Natural killer cell (primary cell): Measurements from ENCODE around the gene CILP2. TPM values are rescaled to one million over a fixed set of nuclear protein-coding genes. Genes with fewer than 3 reads are reported as not detected.

Source experiments
- ATAC-seq, 3 donors: fragments of 150-1000 bp in 2 of 3; fragments of 200-7000 bp in 1 of 3; cut with Tn5 transposase; 1 replicate in 1 of 3; 2 replicates in 2 of 3; pipeline ENCODE4 v1.10.0; 2021; ENCODE audit warnings: mild to moderate bottlenecking in 2 of 3, moderate library complexity in 2 of 3
- DNase-seq, 2 donors: peaks; one replicate each; pipeline versions ENCODE4 v3.0.0 to v3.0.0-alpha.2; 2013 to 2021; ENCODE audit warnings: mixed read lengths in 1 of 2
- H3K27ac ChIP-seq: one replicate; pipeline ENCODE4 v1.5.1; 2013; ENCODE audit warnings: mild to moderate bottlenecking, low read length
- H3K27me3 ChIP-seq: one replicate; pipeline ENCODE4 v1.6.1; 2013; ENCODE audit warnings: low read length; ENCODE audit not compliant: control insufficient read depth, insufficient read depth
- H3K36me3 ChIP-seq: one replicate; pipeline ENCODE4 v1.6.1; 2013; ENCODE audit warnings: low read length; ENCODE audit not compliant: control insufficient read depth, insufficient read depth
- H3K4me1 ChIP-seq: one replicate; pipeline ENCODE4 v1.6.1; 2013; ENCODE audit warnings: low read length; ENCODE audit not compliant: control insufficient read depth, insufficient read depth
- H3K4me3 ChIP-seq: one replicate; pipeline ENCODE4 v1.5.1; 2013; ENCODE audit warnings: low read length
- H3K9me3 ChIP-seq: one replicate; pipeline ENCODE4 v1.6.1; 2013; ENCODE audit warnings: low read length; ENCODE audit not compliant: control insufficient read depth, insufficient read depth
- H3K27ac Mint-ChIP-seq, 2 donors: one replicate each; pipeline ENCODE4 v1.8.0; 2022; ENCODE audit warnings: mild to moderate bottlenecking in 2 of 2, mixed read lengths in 2 of 2, moderate library complexity in 1 of 2
- H3K27me3 Mint-ChIP-seq, 2 donors: one replicate each; pipeline ENCODE4 v1.8.0; 2022; ENCODE audit warnings: low read depth in 2 of 2, mixed read lengths in 2 of 2
- H3K36me3 Mint-ChIP-seq: one replicate; pipeline ENCODE4 v1.8.0; 2022; ENCODE audit warnings: mixed read lengths
- H3K4me1 Mint-ChIP-seq, 2 donors: one replicate each; pipeline ENCODE4 v1.8.0; 2022; ENCODE audit warnings: mixed read lengths in 2 of 2
- H3K4me3 Mint-ChIP-seq: one replicate; pipeline ENCODE4 v1.8.0; 2022; ENCODE audit warnings: mild to moderate bottlenecking, moderate library complexity, mixed read lengths
- H3K9me3 Mint-ChIP-seq, 2 donors: one replicate each; pipeline ENCODE4 v1.8.0; 2022; ENCODE audit warnings: mixed read lengths in 2 of 2
- WGBS: methylation state at CpG from one replicate; pipeline ENCODE4 v1.1.7; 2013; ENCODE audit warnings: missing lambda C conversion rate; ENCODE audit not compliant: insufficient coverage; 5-methylcytosine and 5-hydroxymethylcytosine counted together
- intact Hi-C: fragments of 100-400 bp; cut with micrococcal nuclease; formaldehyde crosslinking; loops from one replicate; pipeline ENCODE4 v1.14.2; 2022
- total RNA-seq, 4 donors: library from RNA; stranded (reverse); fragments of 120-200 nt in 1 of 4; gene quantifications; one replicate each; pipeline versions ENCODE4 v1.2.3 to v1.2.4, GENCODE V29; 2013 to 2022
- TF ChIP-seq, protein P1 (sequence below): fragments of 200-600 bp; IDR thresholded peaks from one replicate; pipeline ENCODE4 v1.8.0; 2022; ENCODE audit warnings: antibody characterized with exemption

CILP2 gene
- total RNA-seq, 3 donors from 2014 or later (not counting 1 experiment from before 2014, with no cell fraction given): 0.05 to 0.20 (median 0.11) TPM

DNA sequence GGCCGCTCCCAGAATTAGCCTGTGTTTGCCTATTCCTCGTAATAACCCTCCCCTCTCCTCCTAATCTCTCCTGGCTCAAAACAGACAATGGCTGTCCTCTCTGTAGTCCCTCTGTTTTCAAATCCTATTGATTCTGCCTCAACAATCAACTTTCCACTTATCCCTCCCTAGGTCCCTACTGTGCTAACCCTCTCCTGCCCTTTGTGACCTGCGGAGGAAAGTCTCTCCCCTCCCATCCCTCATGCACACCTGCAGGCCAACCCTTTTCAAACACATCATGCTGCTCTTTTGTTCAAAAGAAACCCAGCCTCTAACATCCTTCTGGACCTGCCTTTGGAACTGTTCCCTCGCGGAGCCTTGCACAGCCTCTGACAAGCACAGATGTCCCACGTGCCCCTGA is 37.3 kb downstream of the CILP2 start:
- intact Hi-C loops: no loop called here
- WGBS: 93% methylated on average over 6 of the region's 6 CpGs

DNA sequence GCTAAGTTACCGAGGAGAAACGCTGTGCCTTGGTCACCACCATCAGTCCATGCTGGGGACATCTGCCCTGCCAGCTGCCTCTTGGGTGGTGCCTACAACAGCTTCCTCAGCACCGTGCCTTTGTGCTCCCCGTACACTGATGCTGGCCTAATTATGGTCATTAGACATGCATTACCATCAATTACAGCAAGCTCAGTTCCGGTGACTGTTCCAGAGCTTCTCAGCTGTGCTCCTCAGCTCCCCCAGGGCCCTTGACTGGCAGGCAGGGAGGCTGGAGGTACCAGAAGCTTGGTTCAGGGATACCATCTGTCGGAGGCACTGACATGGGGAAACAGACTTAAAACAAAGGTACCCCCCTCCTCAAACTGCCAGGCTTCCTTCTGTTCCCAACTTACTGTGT is 40.2 kb downstream of the CILP2 start:
- peaks cover 5 to 15% of the 10 kb centered on the region in 2 donors for H3K4me1 Mint-ChIP-seq
- Histone ChIP-seq H3K4me1 (no peaks in the 10 kb centered on the region), H3K27ac (no peak overlapping the region), H3K36me3 (no peaks in the 10 kb centered on the region), H3K4me3 (no peak overlapping the region), H3K9me3 (no peaks in the 10 kb centered on the region), H3K27me3 (no peaks in the 10 kb centered on the region)
- intact Hi-C loops: no loop called here
- DNase-seq (no peak), ATAC-seq (no peak)
- no peaks in the 10 kb centered on the region for H3K27me3 Mint-ChIP-seq
- WGBS: 99% methylated on average over 6 of the region's 6 CpGs
- TF ChIP-seq, protein P1, sequence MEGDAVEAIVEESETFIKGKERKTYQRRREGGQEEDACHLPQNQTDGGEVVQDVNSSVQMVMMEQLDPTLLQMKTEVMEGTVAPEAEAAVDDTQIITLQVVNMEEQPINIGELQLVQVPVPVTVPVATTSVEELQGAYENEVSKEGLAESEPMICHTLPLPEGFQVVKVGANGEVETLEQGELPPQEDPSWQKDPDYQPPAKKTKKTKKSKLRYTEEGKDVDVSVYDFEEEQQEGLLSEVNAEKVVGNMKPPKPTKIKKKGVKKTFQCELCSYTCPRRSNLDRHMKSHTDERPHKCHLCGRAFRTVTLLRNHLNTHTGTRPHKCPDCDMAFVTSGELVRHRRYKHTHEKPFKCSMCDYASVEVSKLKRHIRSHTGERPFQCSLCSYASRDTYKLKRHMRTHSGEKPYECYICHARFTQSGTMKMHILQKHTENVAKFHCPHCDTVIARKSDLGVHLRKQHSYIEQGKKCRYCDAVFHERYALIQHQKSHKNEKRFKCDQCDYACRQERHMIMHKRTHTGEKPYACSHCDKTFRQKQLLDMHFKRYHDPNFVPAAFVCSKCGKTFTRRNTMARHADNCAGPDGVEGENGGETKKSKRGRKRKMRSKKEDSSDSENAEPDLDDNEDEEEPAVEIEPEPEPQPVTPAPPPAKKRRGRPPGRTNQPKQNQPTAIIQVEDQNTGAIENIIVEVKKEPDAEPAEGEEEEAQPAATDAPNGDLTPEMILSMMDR: no peak
- H3K27ac Mint-ChIP-seq: no peak overlapping the region
- no peaks in the 10 kb centered on the region for H3K9me3 Mint-ChIP-seq
- no peaks in the 10 kb centered on the region for H3K36me3 Mint-ChIP-seq
- H3K4me3 Mint-ChIP-seq: no peak overlapping the region

More for the DNA sequence above, 37.3 kb downstream of the CILP2 start:
- no peak overlapping the region for H3K4me3 ChIP-seq
- Mint-ChIP-seq H3K4me3 (no peak overlapping the region), H3K9me3 (no peaks in the 10 kb centered on the region), H3K27me3 (no peaks in the 10 kb centered on the region), H3K36me3 (no peaks in the 10 kb centered on the region), H3K27ac (no peak overlapping the region), H3K4me1 (peaks cover 0 to 5% of the 10 kb centered on the region in 2 donors)
- H3K36me3 ChIP-seq: no peaks in the 10 kb centered on the region
- no peaks in the 10 kb centered on the region for H3K4me1 ChIP-seq
- ATAC-seq (no peak), DNase-seq (no peak)
- TF ChIP-seq, protein P1: no peak
- no peaks in the 10 kb centered on the region for H3K9me3 ChIP-seq
- H3K27ac ChIP-seq: no peak overlapping the region
- no peaks in the 10 kb centered on the region for H3K27me3 ChIP-seq

DNA sequence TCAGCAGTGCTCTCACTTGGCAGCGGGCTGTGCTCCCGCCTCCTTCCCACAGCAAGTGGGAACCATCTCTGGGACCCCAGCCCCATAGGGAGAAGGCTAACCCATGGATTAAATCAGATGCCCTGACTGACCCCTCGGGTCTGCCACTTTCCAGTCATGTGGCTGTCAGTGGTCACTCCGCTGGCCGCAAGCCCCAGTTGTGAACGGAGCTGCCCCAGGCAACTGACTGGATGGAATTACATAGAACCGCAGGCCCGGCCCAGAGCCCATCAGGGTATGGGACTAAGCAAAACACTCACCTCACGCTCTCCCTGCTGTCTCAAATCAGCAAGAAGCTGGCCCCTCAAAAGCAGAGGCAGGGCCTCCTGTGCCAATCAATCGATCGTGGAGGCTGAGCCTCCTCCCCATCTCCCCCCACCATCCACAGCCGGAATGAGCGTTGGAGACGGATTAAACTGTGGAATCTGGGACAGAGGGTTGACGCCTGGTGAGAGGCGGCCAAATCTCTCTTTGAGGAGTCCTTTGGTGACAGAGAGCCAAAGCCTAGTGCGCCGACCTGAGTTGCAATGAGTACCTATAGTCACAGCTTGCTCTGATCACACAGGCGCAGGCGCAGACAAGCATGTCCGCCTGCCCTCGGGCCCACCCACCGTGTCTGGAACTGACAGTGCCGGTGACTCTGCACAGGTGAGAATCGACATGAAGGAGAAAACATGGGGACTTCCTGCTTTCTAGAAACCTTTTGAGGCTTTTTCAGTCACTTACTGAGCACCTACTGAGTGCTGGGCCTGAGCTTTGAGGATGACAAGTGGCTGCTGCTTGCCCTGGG is 41.7 kb downstream of the CILP2 start:
- Histone ChIP-seq H3K4me1 (no peaks in the 10 kb centered on the region), H3K27ac (no peak overlapping the region), H3K4me3 (no peak overlapping the region), H3K9me3 (no peaks in the 10 kb centered on the region), H3K27me3 (no peaks in the 10 kb centered on the region), H3K36me3 (no peaks in the 10 kb centered on the region)
- ATAC-seq (no peak), DNase-seq (no peak)
- Mint-ChIP-seq H3K36me3 (no peaks in the 10 kb centered on the region), H3K4me3 (no peak overlapping the region), H3K27ac (peak overlapping the region in 1 of 2 donors; percentile 62), H3K4me1 (peaks cover 5 to 15% of the 10 kb centered on the region in 2 donors), H3K9me3 (no peaks in the 10 kb centered on the region), H3K27me3 (no peaks in the 10 kb centered on the region)
- intact Hi-C loops: no loop called here
- TF ChIP-seq, protein P1: no peak
- 96% methylated on average over 25 of the region's 25 CpGs for WGBS

DNA sequence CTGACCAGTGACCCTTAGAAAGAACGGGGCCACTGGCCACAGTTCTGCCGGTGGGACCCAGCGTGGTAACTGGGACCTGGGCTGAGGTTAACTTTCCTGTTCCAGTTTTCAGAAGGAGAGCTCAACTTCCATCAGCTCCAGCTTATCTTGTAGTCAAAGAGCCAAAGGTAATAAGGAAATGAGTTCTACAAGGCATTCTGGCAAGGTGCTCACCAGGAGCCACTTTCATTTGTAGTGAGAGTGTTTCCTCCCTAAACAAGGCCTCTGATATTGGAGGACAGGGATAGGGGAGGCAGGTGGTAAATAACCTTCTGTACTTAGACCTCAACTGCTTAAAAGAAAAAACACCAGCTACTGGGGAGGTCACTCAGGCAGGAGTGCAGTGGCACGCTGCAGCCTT is 42.4 kb downstream of the CILP2 start:
- Histone ChIP-seq H3K27me3 (no peaks in the 10 kb centered on the region), H3K36me3 (no peaks in the 10 kb centered on the region), H3K9me3 (no peaks in the 10 kb centered on the region), H3K27ac (no peak overlapping the region), H3K4me3 (no peak overlapping the region), H3K4me1 (no peaks in the 10 kb centered on the region)
- peaks cover 5 to 13% of the 10 kb centered on the region in 2 donors for H3K4me1 Mint-ChIP-seq
- H3K27ac Mint-ChIP-seq: no peak overlapping the region
- 95% methylated on average over 4 of the region's 4 CpGs for WGBS
- ATAC-seq (no peak), DNase-seq (no peak)
- TF ChIP-seq, protein P1: no peak
- H3K27me3 Mint-ChIP-seq: no peaks in the 10 kb centered on the region
- intact Hi-C loops: no loop called here
- H3K36me3 Mint-ChIP-seq: no peaks in the 10 kb centered on the region
- no peaks in the 10 kb centered on the region for H3K9me3 Mint-ChIP-seq
- no peak overlapping the region for H3K4me3 Mint-ChIP-seq
